22Rv1 (cell line): ENCODE measurements around the gene MAPK14.
"Not testable (repeated sequence)": the region's sequence is repeated elsewhere in the genome, so short reads cannot be mapped to it uniquely, and the experiment has no call there.

Source experiments
- ZFX ChIP-seq: fragments of 450-650 bp; IDR thresholded peaks from 2 replicates; pipeline ENCODE4 v1.6.1; 2017; ENCODE audit warnings: antibody characterized with exemption, borderline replicate concordance
- TF ChIP-seq, protein P1 (sequence below): fragments of 450-650 bp; IDR thresholded peaks from 2 replicates; pipeline ENCODE4 v1.5.1; 2017; ENCODE audit warnings: mild to moderate bottlenecking

DNA sequence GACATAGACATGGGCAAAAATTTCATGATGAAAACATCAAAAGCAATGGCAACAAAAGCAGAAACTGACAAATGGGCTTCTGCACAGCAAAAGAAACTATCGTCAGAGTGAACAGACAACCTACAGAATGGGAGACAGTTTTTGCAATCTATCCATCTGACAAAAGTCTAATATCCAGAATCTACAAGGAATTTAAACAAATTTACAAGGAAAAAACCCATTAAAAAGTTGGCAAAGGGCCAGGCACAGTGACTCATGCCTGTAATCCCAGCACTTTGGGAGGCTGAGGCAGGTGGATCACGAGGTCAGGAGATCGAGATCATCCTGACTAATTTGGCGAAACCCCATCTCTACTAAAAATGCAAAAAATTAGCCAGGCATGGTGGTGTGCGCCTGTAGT lies 60.6 kb downstream of the MAPK14 start:
- TF ChIP-seq, protein P1, sequence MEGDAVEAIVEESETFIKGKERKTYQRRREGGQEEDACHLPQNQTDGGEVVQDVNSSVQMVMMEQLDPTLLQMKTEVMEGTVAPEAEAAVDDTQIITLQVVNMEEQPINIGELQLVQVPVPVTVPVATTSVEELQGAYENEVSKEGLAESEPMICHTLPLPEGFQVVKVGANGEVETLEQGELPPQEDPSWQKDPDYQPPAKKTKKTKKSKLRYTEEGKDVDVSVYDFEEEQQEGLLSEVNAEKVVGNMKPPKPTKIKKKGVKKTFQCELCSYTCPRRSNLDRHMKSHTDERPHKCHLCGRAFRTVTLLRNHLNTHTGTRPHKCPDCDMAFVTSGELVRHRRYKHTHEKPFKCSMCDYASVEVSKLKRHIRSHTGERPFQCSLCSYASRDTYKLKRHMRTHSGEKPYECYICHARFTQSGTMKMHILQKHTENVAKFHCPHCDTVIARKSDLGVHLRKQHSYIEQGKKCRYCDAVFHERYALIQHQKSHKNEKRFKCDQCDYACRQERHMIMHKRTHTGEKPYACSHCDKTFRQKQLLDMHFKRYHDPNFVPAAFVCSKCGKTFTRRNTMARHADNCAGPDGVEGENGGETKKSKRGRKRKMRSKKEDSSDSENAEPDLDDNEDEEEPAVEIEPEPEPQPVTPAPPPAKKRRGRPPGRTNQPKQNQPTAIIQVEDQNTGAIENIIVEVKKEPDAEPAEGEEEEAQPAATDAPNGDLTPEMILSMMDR = not testable (repeated sequence)
- not testable (repeated sequence) for TF ChIP-seq ZFX
